DOHH2 (cell line): ENCODE results near the gene CYP21A2.
"Not testable (repeated sequence)": the region's sequence is repeated elsewhere in the genome, so short reads cannot be mapped to it uniquely, and the experiment has no call there.

Experiments
- H3F3A ChIP-seq: fragments of 200-600 bp; sonication (generic), shearing (Covaris generic); 2 replicates; pipeline ENCODE4 v1.6.0; 2016; ENCODE audit warnings: antibody characterized with exemption, mild to moderate bottlenecking; ENCODE audit not compliant: control insufficient read depth, insufficient read depth
- H3K27ac ChIP-seq: fragments of 200-600 bp; sonication (generic); 2 replicates; pipeline ENCODE4 v1.5.1; 2014; ENCODE audit warnings: low read depth, mild to moderate bottlenecking, low read length, moderate library complexity
- H3K27me3 ChIP-seq: fragments of 200-600 bp; sonication (generic); 2 replicates; pipeline ENCODE4 v1.6.1; 2014; ENCODE audit warnings: mild to moderate bottlenecking, low read length, mixed read lengths; ENCODE audit not compliant: control insufficient read depth
- H3K36me3 ChIP-seq: fragments of 200-600 bp; sonication (generic); 2 replicates; pipeline ENCODE4 v1.6.1; 2014; ENCODE audit warnings: mild to moderate bottlenecking, low read length, moderate library complexity, mixed read lengths; ENCODE audit not compliant: control insufficient read depth
- H3K4me1 ChIP-seq: fragments of 200-600 bp; sonication (generic); 2 replicates; pipeline ENCODE4 v1.6.1; 2014; ENCODE audit warnings: mild to moderate bottlenecking, low read length, mixed read lengths; ENCODE audit not compliant: control insufficient read depth
- H3K4me2 ChIP-seq: fragments of 200-600 bp; sonication (generic); 2 replicates; pipeline ENCODE4 v1.6.0; 2014; ENCODE audit warnings: mild to moderate bottlenecking, low read length, moderate library complexity
- H3K4me3 ChIP-seq: fragments of 200-600 bp; sonication (generic); 2 replicates; pipeline ENCODE4 v1.5.1; 2014; ENCODE audit warnings: mild to moderate bottlenecking, low read length, mixed read lengths
- H3K79me2 ChIP-seq: fragments of 200-600 bp; sonication (generic); 2 replicates; pipeline ENCODE4 v1.6.1; 2014; ENCODE audit warnings: mild to moderate bottlenecking, low read length, mixed read lengths; ENCODE audit not compliant: control insufficient read depth
- H3K9me2 ChIP-seq: fragments of 200-600 bp; sonication (generic); replicated peaks from 2 replicates; pipeline ENCODE4 v1.6.1; 2014; ENCODE audit warnings: mild to moderate bottlenecking, low read length, mixed read lengths; ENCODE audit not compliant: control insufficient read depth
- H3K9me3 ChIP-seq: fragments of 200-600 bp; sonication (generic); 2 replicates; pipeline ENCODE4 v1.6.1; 2014; ENCODE audit warnings: antibody characterized with exemption, low read length, mixed read lengths; ENCODE audit not compliant: control insufficient read depth, insufficient read depth
- H4K20me1 ChIP-seq: fragments of 200-600 bp; sonication (generic); 2 replicates; pipeline ENCODE4 v1.6.0; 2014; ENCODE audit warnings: low read depth, mild to moderate bottlenecking, antibody characterized with exemption, low read length, moderate library complexity; ENCODE audit not compliant: control insufficient read depth, insufficient read depth

CYP21A2 gene

GRCh38 chr6:32013738-32014137 lies 24.5 kb upstream of the CYP21A2 start:
- not testable (repeated sequence) for H3F3A ChIP-seq, H3K27ac ChIP-seq, H3K79me2 ChIP-seq, H4K20me1 ChIP-seq, H3K9me2 ChIP-seq, H3K27me3 ChIP-seq, H3K4me3 ChIP-seq, H3K4me2 ChIP-seq, H3K4me1 ChIP-seq, H3K9me3 ChIP-seq, H3K36me3 ChIP-seq

DNA sequence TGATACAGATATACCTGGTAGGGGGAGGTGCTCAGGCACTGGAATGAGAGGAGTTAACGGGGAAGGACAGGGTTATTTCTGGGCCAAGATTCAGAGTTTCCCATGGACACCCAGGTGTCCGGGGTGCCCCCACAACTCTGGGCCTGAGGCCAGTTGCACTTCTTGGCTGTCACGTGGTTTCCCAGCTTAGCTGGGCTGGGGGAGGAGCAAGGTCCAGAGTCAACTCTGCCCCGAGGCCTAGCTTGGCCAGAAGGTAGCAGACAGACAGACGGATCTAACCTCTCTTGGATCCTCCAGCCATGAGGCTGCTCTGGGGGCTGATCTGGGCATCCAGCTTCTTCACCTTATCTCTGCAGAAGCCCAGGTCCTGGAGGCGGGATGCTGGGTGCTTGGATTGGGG lies 23.7 kb upstream of the CYP21A2 start, which contains the start of gene C4B:
C4B (plus strand) TSS at position 249 of the 400 bp plus-strand sequence; CDS start at position 300, 51 bp downstream.
- not testable (repeated sequence) for H4K20me1 ChIP-seq, H3K9me3 ChIP-seq, H3K4me2 ChIP-seq, H3K27ac ChIP-seq, H3K4me1 ChIP-seq, H3F3A ChIP-seq, H3K79me2 ChIP-seq, H3K4me3 ChIP-seq, H3K9me2 ChIP-seq, H3K36me3 ChIP-seq, H3K27me3 ChIP-seq

DNA sequence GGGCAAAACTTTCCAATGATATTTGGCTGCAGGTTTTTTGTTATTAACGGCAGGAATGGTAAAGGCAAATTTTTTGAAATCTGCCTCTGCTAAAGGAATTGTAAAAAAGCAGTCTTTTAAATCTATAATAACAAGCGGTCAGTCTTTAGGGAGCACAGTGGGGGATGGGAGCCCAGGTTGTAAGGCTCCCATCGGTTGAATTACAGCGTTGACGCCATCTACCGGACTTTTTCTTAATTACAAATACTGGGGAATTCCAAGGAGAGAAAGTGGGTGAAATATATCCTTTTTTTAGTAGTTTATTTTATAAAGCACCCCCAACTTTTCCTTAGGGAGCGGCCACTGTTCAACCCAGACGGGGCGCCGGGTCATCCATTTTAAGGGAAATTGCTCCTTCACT lies 16.1 kb upstream of the CYP21A2 start:
- not testable (repeated sequence) for H3K4me1 ChIP-seq, H3K9me2 ChIP-seq, H3F3A ChIP-seq, H3K4me2 ChIP-seq, H3K27ac ChIP-seq, H3K4me3 ChIP-seq, H3K27me3 ChIP-seq, H3K36me3 ChIP-seq, H4K20me1 ChIP-seq, H3K9me3 ChIP-seq, H3K79me2 ChIP-seq

DNA sequence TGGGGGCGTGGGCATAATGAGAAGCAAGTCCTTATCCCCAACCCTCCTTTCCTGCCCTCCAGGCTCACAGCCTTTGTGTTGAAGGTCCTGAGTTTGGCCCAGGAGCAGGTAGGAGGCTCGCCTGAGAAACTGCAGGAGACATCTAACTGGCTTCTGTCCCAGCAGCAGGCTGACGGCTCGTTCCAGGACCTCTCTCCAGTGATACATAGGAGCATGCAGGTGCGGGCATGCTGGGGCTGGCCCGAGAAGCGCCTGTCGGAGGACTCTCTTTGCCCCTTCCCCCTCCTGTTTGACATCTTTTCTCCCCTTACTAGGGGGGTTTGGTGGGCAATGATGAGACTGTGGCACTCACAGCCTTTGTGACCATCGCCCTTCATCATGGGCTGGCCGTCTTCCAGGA lies 9.6 kb upstream of the CYP21A2 start:
- H3K4me2 ChIP-seq, H3K4me3 ChIP-seq, H3K4me1 ChIP-seq, H3K9me2 ChIP-seq, H3F3A ChIP-seq, H3K27ac ChIP-seq, H4K20me1 ChIP-seq, H3K79me2 ChIP-seq, H3K9me3 ChIP-seq, H3K27me3 ChIP-seq, H3K36me3 ChIP-seq: not testable (repeated sequence)

GRCh38 chr6:32029553-32029952 lies 8.7 kb upstream of the CYP21A2 start:
- not testable (repeated sequence) for H3K4me1 ChIP-seq, H3K27me3 ChIP-seq, H3K36me3 ChIP-seq, H3K79me2 ChIP-seq, H3K27ac ChIP-seq, H3F3A ChIP-seq, H3K4me3 ChIP-seq, H3K9me2 ChIP-seq, H4K20me1 ChIP-seq, H3K9me3 ChIP-seq, H3K4me2 ChIP-seq

DNA sequence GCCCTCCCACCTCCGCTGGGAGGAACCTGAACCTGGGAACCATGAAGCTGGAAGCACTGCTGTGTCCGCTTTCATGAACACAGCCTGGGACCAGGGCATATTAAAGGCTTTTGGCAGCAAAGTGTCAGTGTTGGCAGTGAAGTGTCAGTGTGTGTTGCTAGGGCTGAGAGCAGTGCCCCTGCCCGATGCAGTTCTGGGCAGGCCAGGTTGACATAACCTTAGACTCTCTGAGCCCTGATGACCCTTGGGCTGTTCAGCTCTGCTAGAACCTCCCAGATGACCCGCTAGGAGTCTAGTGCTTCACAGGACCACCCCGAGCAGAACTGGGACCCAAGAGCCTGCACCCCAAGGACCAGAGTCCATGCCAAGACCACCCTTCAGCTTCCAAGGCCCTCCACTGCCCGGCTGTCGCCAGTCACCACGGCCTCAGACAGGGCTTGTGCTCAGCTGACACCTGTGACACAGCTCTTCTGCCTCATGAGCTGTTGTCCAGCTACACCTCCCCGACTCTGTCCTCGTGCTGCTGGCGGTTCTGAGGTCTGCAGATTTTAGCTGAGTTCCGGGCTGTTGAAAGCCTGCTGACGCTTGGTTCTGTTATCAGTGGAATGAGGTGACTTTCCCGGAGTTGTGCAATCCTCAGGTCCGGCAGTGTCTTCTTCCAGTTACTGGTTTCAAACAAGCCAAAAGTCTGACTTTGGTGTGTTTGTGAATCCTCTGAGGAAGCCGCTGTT lies 2.8 kb upstream of the CYP21A2 start:
- H3K9me3 ChIP-seq, H3K9me2 ChIP-seq, H3K27me3 ChIP-seq, H3K36me3 ChIP-seq, H3F3A ChIP-seq, H3K4me2 ChIP-seq, H3K27ac ChIP-seq, H3K79me2 ChIP-seq, H3K4me1 ChIP-seq, H3K4me3 ChIP-seq, H4K20me1 ChIP-seq: not testable (repeated sequence)

DNA sequence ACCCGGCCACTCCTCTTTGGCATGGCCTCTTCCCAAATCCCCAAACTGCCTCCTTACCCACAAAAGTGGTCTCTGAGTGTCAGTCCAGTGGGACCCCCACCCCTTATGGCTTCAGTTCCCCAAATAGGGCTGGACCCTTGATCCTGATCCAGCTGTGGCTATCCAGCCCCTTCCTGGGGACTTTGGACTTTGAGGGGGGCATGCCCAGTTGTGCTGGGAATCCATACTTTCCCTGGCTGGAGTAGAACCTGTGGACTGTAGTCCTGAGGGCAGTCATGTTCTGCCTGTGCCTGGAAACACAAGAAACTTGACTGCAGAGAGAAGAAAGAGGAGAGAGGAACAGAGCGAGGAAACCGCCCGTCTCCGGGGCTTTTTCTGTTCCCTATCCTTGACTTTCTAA lies 1.1 kb upstream of the CYP21A2 start:
- H3K36me3 ChIP-seq, H3K9me3 ChIP-seq, H3K4me1 ChIP-seq, H3K4me3 ChIP-seq, H3K9me2 ChIP-seq, H4K20me1 ChIP-seq, H3K27me3 ChIP-seq, H3K27ac ChIP-seq, H3F3A ChIP-seq, H3K4me2 ChIP-seq, H3K79me2 ChIP-seq: not testable (repeated sequence)

- not testable (repeated sequence) for H3K4me3 ChIP-seq, H3K9me3 ChIP-seq, H3K79me2 ChIP-seq, H3K27me3 ChIP-seq, H3K27ac ChIP-seq, H3K9me2 ChIP-seq, H3K4me1 ChIP-seq, H3F3A ChIP-seq, H4K20me1 ChIP-seq, H3K36me3 ChIP-seq, H3K4me2 ChIP-seq
Observed at GRCh38 chr6:32038878-32039277, 663 bp downstream of the CYP21A2 start.
